CD4-positive, CD25-positive, alpha-beta regulatory T cell (primary cell): ENCODE measurements around the gene ADAM8. TPM values are rescaled to one million over a fixed set of nuclear protein-coding genes. Genes with fewer than 3 reads are reported as not detected.
A peak's percentile ranks its signal among the peaks of the same experiment; 100 is the strongest.

Experiments used
- ATAC-seq, 2 donors: fragments of 150-1000 bp; cut with Tn5 transposase; one replicate each; pipeline ENCODE4 v1.10.0; 2021; ENCODE audit warnings: low read depth in 2 of 2, moderate number of reproducible peaks in 2 of 2, moderate library complexity in 1 of 2
- DNase-seq, 3 donors: peaks; one replicate each; pipeline versions ENCODE4 v3.0.0 to v3.0.0-alpha.2; 2012 to 2022; ENCODE audit warnings: mixed read lengths in 1 of 3
- H3K27ac ChIP-seq: one replicate; pipeline ENCODE4 v1.7.0; 2013; ENCODE audit warnings: mild to moderate bottlenecking, low read length; ENCODE audit not compliant: insufficient read depth, poor library complexity, severe bottlenecking
- H3K27me3 ChIP-seq: one replicate; pipeline ENCODE4 v1.7.0; 2013; ENCODE audit warnings: low read length; ENCODE audit not compliant: control insufficient read depth, insufficient read depth
- H3K36me3 ChIP-seq: one replicate; pipeline ENCODE4 v1.7.0; 2013; ENCODE audit warnings: mild to moderate bottlenecking, low read length, moderate library complexity; ENCODE audit not compliant: control insufficient read depth, insufficient read depth
- H3K4me1 ChIP-seq: 2 replicates; pipeline ENCODE4 v1.7.0; 2013; ENCODE audit warnings: mild to moderate bottlenecking, low read length; ENCODE audit not compliant: insufficient read depth, control insufficient read depth, poor library complexity, severe bottlenecking
- H3K4me3 ChIP-seq: one replicate; pipeline ENCODE4 v1.7.0; 2013; ENCODE audit warnings: low read depth, mild to moderate bottlenecking, low read length, moderate library complexity
- H3K9me3 ChIP-seq, 2 experiments: 1 replicate in 1 of 2; 2 replicates in 1 of 2; pipeline ENCODE4 v1.7.0; 2013; ENCODE audit warnings: low read length in 2 of 2, mild to moderate bottlenecking in 1 of 2, moderate library complexity in 1 of 2; ENCODE audit not compliant: control insufficient read depth in 2 of 2
- H3K27ac Mint-ChIP-seq, 3 donors: one replicate each; pipeline ENCODE4 v1.8.0; 2020 to 2022; ENCODE audit warnings: mild to moderate bottlenecking in 3 of 3, mixed read lengths in 3 of 3, moderate library complexity in 2 of 3
- H3K27me3 Mint-ChIP-seq: one replicate; pipeline ENCODE4 v1.8.0; 2022; ENCODE audit warnings: mild to moderate bottlenecking, mixed read lengths
- H3K36me3 Mint-ChIP-seq: one replicate; pipeline ENCODE4 v1.8.0; 2020; ENCODE audit warnings: mixed read lengths
- H3K4me1 Mint-ChIP-seq, 4 donors: one replicate each; pipeline ENCODE4 v1.8.0; 2020 to 2022; ENCODE audit warnings: mixed read lengths in 4 of 4, mild to moderate bottlenecking in 1 of 4
- H3K4me3 Mint-ChIP-seq, 4 donors: one replicate each; pipeline ENCODE4 v1.8.0; 2020 to 2022; ENCODE audit warnings: mild to moderate bottlenecking in 4 of 4, mixed read lengths in 4 of 4, moderate library complexity in 3 of 4
- H3K9me3 Mint-ChIP-seq, 7 donors: one replicate each; pipeline ENCODE4 v1.8.0; 2020 to 2022; ENCODE audit warnings: mixed read lengths in 7 of 7, mild to moderate bottlenecking in 3 of 7, moderate library complexity in 2 of 7
- polyA plus RNA-seq, 4 donors: library from polyadenylated mRNA; unstranded; fragments of 300-500 nt; fragmentation: Illumina TruSeq; gene quantifications; one replicate each; pipeline ENCODE4 v1.2.3, GENCODE V29; 2021
- total RNA-seq: library from RNA; stranded (reverse); gene quantifications from one replicate; pipeline ENCODE4 v1.2.3, GENCODE V29; 2022

ADAM8 gene
- total and polyA plus RNA-seq, 5 donors from 2014 or later = 33.4 to 148 (median 54.3) TPM

DNA sequence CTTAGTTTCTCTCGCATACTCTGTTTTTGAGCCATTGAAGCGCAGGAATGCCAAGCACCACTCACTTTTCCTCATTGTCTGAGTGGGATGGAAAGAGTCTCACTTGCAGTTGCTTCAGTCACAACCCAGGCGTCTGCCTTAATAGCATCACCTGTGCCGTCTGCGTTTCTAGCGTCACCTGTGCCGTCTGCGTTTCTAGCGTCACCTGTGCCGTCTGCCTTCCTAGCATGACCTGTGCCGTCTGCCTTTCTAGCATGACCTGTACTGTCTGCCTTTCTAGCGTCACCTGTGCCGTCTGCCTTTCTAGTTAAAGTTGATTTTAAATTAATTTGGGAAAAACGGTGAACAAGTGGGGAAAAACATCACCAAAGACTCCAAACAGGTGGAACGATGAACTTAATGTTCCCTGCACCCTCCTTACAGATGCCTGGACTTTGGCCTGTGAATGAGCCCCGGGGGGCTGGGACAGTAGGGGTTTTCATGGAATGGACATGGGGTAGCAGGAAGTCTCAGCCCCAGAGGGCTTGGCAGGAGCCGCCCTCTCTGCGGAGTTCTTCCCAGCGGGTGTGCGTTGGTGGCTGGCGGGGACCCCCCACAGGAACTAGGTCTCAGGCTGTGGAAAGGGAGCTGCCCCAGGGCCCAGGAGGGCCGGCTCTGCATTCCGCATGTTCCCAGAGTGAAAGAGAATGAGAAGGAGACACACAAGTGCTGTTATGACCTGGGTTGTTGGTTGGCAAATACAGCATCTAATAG is 35.5 kb upstream of the ADAM8 start:
- Histone ChIP-seq H3K9me3 (no peaks in the 10 kb centered on the region), H3K36me3 (peaks cover 22% of the 10 kb centered on the region), H3K27ac (no peak overlapping the region), H3K4me3 (no peak overlapping the region), H3K27me3 (no peaks in the 10 kb centered on the region), H3K4me1 (peaks cover 12% of the 10 kb centered on the region)
- H3K4me1 Mint-ChIP-seq = peaks cover 4 to 22% (median 11%) of the 10 kb centered on the region in 4 donors
- DNase-seq = no peak
- H3K36me3 Mint-ChIP-seq = peaks cover 11% of the 10 kb centered on the region
- H3K4me3 Mint-ChIP-seq = peak overlapping the region in 2 of 4 donors; percentile 52 to 78
- H3K27ac Mint-ChIP-seq = peak overlapping the region in 2 of 3 donors; percentile 64 to 69
- ATAC-seq = no peak
- peaks cover 0 to 3% (median 0%) of the 10 kb centered on the region in 7 donors for H3K9me3 Mint-ChIP-seq
- peaks cover 9% of the 10 kb centered on the region for H3K27me3 Mint-ChIP-seq

DNA sequence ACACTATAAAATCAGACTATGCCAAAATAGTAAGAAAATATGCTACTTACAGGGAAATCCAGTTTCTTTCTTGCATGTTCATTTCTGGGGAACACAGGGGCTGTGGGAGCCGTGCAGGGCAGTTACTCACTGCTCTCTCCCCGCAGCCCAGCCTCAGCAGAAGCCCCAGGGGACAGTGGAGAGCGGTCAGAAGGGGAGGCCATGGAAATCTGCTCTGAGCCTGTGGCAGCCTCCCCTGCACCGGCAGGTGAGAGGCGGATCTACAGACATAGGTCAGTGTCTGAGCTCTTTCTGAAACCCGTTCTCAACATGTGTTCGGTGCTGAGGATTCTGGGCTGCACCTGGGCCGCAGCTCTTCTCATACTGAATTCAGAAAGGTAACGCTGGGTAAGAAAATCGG is 34.9 kb upstream of the ADAM8 start:
- H3K4me1 ChIP-seq = peaks cover 18% of the 10 kb centered on the region
- no peak overlapping the region for H3K4me3 ChIP-seq
- H3K27me3 ChIP-seq = no peaks in the 10 kb centered on the region
- no peak overlapping the region for H3K27ac ChIP-seq
- peaks cover 11% of the 10 kb centered on the region for H3K36me3 Mint-ChIP-seq
- H3K27me3 Mint-ChIP-seq = peaks cover 9% of the 10 kb centered on the region
- H3K27ac Mint-ChIP-seq = peak overlapping the region in 1 of 3 donors; percentile 64
- peak overlapping the region in 3 of 4 donors; percentile 7 to 78 (median 52) for H3K4me3 Mint-ChIP-seq
- peaks cover 8 to 28% (median 13%) of the 10 kb centered on the region in 4 donors for H3K4me1 Mint-ChIP-seq
- DNase-seq = no peak
- H3K9me3 ChIP-seq = no peaks in the 10 kb centered on the region
- H3K36me3 ChIP-seq = peaks cover 22% of the 10 kb centered on the region
- no peak for ATAC-seq
- H3K9me3 Mint-ChIP-seq = peaks cover 0 to 3% (median 0%) of the 10 kb centered on the region in 7 donors

DNA sequence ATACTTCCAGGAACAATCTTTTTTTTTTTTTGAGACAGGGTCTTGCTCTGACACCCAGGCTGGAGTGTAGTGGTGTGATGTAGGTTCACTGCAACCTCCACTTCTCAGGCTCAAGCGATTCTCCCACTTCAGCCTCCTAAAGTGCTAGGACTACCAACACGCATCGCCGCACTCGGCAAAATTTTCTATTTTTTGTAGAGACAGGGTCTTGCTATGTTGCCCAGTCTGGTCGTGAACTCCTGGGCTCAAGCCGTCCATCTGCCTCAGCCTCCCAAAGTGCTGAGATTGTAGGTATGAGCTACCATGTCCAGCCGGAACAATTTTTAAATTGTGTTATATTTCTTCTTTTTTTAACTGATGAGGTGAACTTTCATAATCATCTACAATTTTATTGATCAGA is 34.1 kb upstream of the ADAM8 start:
- H3K9me3 Mint-ChIP-seq = peaks cover 0 to 3% (median 0%) of the 10 kb centered on the region in 7 donors

DNA sequence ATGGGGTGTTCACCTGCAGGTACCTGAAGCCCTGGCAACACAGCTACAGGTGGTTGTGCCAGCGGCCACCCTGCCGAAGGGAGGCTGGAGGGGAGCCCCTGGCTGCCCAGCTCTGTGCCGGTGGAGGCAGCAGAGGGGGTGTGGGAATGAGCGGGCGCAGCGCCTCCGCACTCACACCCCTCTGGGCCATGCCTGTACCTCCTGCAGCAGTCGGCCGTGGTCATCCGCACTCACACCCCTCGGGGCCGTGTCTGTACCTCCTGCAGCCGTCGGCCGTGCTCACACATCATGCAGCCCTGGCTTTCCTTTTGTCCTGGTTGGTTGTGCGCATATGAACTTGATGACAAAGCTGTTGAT is 33.7 kb upstream of the ADAM8 start:
- ATAC-seq (no peak), DNase-seq (no peak)
- H3K27me3 ChIP-seq = no peaks in the 10 kb centered on the region
- peaks cover 11% of the 10 kb centered on the region for H3K36me3 Mint-ChIP-seq
- H3K4me3 Mint-ChIP-seq = peak overlapping the region in 3 of 4 donors; percentile 52 to 76 (median 72)
- peaks cover 26% of the 10 kb centered on the region for H3K36me3 ChIP-seq
- H3K4me1 ChIP-seq = peaks cover 18% of the 10 kb centered on the region
- no peak overlapping the region for H3K4me3 ChIP-seq
- peaks cover 10 to 36% (median 13%) of the 10 kb centered on the region in 4 donors for H3K4me1 Mint-ChIP-seq
- peaks cover 9% of the 10 kb centered on the region for H3K27me3 Mint-ChIP-seq
- H3K9me3 ChIP-seq = no peaks in the 10 kb centered on the region
- H3K27ac ChIP-seq = no peak overlapping the region
- H3K9me3 Mint-ChIP-seq = peaks cover 0 to 3% (median 0%) of the 10 kb centered on the region in 7 donors
- peak overlapping the region in 1 of 3 donors; percentile 65 for H3K27ac Mint-ChIP-seq

More for the DNA sequence above, 34.1 kb upstream of the ADAM8 start:
- Histone ChIP-seq H3K9me3 (no peaks in the 10 kb centered on the region), H3K4me1 (peaks cover 18% of the 10 kb centered on the region), H3K27ac (no peak overlapping the region), H3K36me3 (peaks cover 22% of the 10 kb centered on the region), H3K4me3 (no peak overlapping the region), H3K27me3 (no peaks in the 10 kb centered on the region)
- peaks cover 11% of the 10 kb centered on the region for H3K36me3 Mint-ChIP-seq
- no peak overlapping the region for H3K27ac Mint-ChIP-seq
- peak overlapping the region; percentile 43 to 78 (median 54) for H3K4me3 Mint-ChIP-seq
- H3K4me1 Mint-ChIP-seq = peaks cover 8 to 32% (median 13%) of the 10 kb centered on the region in 4 donors
- peaks cover 9% of the 10 kb centered on the region for H3K27me3 Mint-ChIP-seq
- DNase-seq (no peak), ATAC-seq (no peak)

DNA sequence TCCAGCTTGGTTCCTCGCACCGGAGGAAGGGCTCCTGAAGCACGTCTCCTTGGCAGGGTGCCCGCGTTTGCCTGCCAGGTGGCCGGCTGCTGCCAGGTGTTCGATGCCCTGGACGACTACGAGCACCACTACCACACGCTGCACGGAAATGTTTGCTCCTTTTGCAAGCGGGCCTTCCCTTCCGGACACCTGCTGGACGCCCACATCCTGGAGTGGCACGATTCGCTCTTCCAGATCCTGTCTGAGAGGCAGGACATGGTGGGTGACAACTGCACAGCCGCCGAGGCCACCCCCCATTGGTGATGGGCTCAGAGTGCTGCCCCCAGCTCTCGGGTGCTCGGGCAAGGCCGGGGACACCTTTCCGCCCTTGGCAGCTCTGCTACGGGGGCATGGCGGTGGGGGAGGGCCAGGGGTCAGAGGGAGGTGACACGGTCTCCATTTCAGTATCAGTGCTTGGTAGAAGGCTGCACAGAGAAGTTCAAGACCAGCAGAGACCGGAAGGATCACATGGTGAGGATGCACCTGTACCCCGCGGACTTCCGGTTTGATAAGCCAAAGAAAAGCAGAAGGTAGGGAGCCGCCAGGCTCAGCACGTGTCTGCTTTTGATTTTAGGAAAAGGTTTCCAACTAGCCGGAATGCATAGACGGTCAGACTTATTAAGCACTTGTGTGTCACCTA is 33.2 kb upstream of the ADAM8 start:
- Histone ChIP-seq H3K27ac (peak overlapping the region; percentile 99), H3K4me3 (no peak overlapping the region), H3K36me3 (peaks cover 26% of the 10 kb centered on the region), H3K4me1 (peaks cover 18% of the 10 kb centered on the region), H3K9me3 (no peaks in the 10 kb centered on the region), H3K27me3 (no peaks in the 10 kb centered on the region)
- ATAC-seq (no peak), DNase-seq (no peak)
- peak overlapping the region in 2 of 3 donors; percentile 65 for H3K27ac Mint-ChIP-seq
- peaks cover 0 to 3% (median 0%) of the 10 kb centered on the region in 7 donors for H3K9me3 Mint-ChIP-seq
- peak overlapping the region; percentile 76 to 87 (median 82) for H3K4me3 Mint-ChIP-seq
- peaks cover 10 to 41% (median 16%) of the 10 kb centered on the region in 4 donors for H3K4me1 Mint-ChIP-seq
- peaks cover 9% of the 10 kb centered on the region for H3K27me3 Mint-ChIP-seq
- H3K36me3 Mint-ChIP-seq = peaks cover 11% of the 10 kb centered on the region

DNA sequence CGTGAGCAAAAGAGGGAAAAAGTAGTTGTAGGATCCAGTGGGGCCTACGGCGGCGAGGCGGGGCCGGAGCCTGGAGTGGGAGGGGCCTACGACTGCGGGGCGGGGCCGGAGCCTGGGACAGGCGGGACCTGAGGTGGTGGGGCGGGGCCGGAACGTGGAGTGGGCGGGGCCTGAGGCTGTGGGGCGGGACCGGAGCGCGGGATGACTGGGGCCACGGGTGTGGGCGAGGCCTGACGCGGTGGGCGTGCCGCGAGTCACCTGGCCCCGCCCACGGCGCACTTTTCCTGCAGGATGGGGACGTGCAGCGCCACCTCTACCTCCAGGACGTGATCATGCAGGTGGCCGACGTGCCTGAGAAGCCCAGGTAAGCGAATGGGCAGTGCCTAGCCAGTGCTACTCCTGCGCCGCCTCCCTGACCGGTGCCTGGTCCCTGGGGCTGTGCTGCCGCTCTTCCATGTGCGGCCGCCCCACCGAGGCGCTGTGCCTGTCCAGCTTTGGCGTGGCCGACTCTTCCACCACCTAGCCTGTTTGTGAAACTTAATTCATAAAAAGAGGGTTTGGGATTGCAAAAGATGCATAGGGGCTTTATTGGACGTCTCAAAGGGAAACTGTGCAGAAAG is 32.5 kb upstream of the ADAM8 start:
- peak overlapping the region; percentile 44 for H3K4me3 ChIP-seq
- H3K36me3 Mint-ChIP-seq = peaks cover 14% of the 10 kb centered on the region
- DNase-seq = peak; percentile 84 to 94 (median 89)

DNA sequence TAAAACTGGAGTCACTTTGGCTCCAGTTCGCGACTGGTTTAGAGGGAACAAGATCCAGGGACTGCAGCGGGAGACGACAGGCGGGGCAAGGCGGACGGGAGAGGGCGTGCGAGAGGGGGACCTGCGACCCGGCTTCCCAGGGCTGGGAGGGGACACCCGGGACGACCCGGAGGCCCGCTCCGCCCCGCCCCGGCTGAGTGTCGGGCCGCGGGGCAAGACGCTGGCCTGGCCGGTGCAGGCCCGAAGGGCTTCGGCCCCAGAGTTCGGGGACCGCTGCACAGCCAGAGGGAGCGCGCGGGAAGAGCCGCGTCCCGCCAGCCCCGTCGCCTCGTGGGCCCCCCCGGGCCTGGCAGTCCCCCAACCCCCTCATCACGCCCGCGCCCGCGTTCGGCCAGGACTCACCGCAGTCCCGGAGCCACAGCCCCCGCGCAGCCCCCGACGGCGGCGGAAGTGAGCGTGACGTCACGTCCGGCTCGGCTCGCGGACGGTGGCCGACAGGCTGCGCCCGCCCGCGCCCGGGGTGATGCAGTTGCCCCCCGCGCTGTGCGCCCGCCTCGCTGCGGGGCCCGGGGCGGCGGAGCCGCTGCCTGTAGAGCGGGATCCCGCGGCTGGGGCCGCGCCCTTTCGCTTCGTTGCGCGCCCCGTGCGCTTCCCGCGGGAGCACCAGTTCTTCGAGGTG is 31.9 kb upstream of the ADAM8 start, which contains the start of the genes TUBGCP2 and ZNF511:
TUBGCP2 (minus strand) TSS at position 452 of the 679 bp plus-strand sequence. CDS start 5,931 bp downstream, outside the sequence.
ZNF511 (plus strand) TSS at position 494 of the 679 bp plus-strand sequence; CDS start at position 524, 30 bp downstream.
- H3K36me3 ChIP-seq = peaks cover 26% of the 10 kb centered on the region
- Mint-ChIP-seq H3K4me3 (peak within 1 kb of the TSS; percentile 94 to 98 (median 96)), H3K36me3 (peaks cover 16% of the 10 kb centered on the region), H3K4me1 (peaks cover 10 to 43% (median 22%) of the 10 kb centered on the region in 4 donors), H3K27me3 (peaks cover 9% of the 10 kb centered on the region), H3K27ac (peak within 1 kb of the TSS; percentile 99 to 100 (median 99)), H3K9me3 (peaks cover 0 to 3% (median 0%) of the 10 kb centered on the region in 7 donors)
- peaks cover 20% of the 10 kb centered on the region for H3K4me1 ChIP-seq
- DNase-seq (peak; percentile 81 to 95 (median 88)), ATAC-seq (peak; percentile 66 to 67)
- H3K4me3 ChIP-seq = peak within 1 kb of the TSS; percentile 88
- no peaks in the 10 kb centered on the region for H3K27me3 ChIP-seq
- no peaks in the 10 kb centered on the region for H3K9me3 ChIP-seq
- peak within 1 kb of the TSS; percentile 99 for H3K27ac ChIP-seq

More for the DNA sequence above, 32.5 kb upstream of the ADAM8 start:
- Histone ChIP-seq H3K36me3 (peaks cover 26% of the 10 kb centered on the region), H3K9me3 (no peaks in the 10 kb centered on the region), H3K4me1 (peaks cover 18% of the 10 kb centered on the region), H3K27ac (peak overlapping the region; percentile 99), H3K27me3 (no peaks in the 10 kb centered on the region)
- peaks cover 0 to 3% (median 0%) of the 10 kb centered on the region in 7 donors for H3K9me3 Mint-ChIP-seq
- H3K4me3 Mint-ChIP-seq = peak overlapping the region; percentile 80 to 87 (median 82)
- peaks cover 9% of the 10 kb centered on the region for H3K27me3 Mint-ChIP-seq
- H3K4me1 Mint-ChIP-seq = peaks cover 10 to 42% (median 19%) of the 10 kb centered on the region in 4 donors
- ATAC-seq = peak; percentile 80 to 82
- peak overlapping the region; percentile 43 to 90 (median 65) for H3K27ac Mint-ChIP-seq
